HG02981 (cell line): ENCODE results near the gene ZNF487.

Source experiments
- ATAC-seq: cut with Tn5 transposase; IDR thresholded peaks from one replicate; pipeline ENCODE4 v1.9.1; 2021; ENCODE audit warnings: mild to moderate bottlenecking, moderate library complexity; ENCODE audit not compliant: unreplicated experiment

ZNF487 gene

GRCh38 chr10:43482319-43483078 lies 45.6 kb downstream of the ZNF487 start:
- ATAC-seq, result no peak

DNA sequence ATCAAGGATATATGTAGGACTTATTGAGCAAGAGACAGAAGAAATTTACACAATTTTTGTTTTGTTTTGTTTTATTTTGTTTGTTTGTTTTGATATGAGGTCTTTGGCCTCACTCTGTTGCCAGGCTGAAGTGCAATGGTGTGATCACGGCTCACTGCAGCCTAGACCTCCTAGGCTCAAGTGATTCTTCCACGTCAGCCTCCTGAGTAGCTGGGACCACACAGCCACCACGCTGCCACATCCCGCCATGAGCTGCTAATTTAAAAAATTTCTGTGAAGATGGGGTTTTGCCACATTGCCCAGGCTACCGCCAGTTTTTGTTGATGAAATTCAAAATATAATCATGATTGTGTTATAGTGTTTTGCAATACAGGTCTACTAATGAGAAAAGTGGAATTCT lies 54.9 kb downstream of the ZNF487 start:
- no peak for ATAC-seq

DNA sequence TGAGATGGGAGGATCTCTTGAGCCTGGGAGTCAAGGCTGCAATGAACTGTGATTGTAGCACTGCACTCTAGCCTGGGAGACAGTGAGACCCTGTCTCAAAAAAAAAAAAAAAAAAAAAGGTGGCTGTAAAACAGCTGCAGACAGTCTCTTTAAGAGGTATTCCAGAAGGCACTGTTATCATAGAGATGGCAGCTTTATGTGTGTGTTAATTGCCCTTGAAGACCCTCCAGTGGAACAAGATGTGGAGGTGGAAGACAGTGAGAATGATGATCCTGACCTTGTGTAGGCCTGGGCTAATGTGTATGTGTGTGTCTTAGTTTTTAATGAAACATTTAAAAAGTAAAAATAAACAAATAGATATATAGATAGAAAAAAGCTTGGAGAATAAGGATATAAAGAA lies 66.0 kb downstream of the ZNF487 start:
- ATAC-seq, result no peak

DNA sequence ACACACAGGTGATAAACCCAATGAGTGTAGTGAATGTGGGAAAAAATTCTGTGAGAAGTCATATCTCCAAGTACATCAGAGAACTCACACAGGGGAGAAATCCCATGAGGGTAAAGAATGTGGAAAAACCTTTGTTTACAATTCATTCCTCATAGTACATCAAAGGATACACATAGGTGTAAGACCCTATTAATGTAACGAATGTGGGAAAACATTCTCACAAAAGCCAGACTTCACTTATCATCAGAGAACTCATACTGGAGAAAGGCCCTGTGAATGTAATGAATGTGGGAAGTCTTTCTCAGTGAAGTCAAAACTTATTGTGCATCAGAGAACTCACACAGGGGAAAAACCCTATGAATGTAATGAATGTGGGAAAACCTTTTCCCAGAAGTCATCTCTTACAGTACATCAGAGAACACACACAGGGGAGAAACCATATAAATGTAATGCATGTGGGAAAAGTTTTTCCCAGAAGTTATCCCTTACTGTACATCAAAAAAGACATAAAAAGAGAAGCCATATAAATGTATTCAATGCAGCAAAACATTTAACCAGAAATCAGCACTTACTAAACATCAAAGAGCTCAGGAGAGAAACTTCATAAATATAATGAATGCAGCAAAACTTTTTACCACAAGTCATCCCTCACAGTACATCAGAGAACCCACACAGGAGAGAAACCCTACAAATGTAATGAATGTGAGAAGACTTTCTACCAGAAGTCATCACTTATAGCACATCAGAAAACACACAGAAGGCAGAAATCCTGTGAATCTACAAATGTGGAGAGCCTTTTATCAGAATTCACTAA lies 87.7 kb downstream of the ZNF487 start:
- no peak for ATAC-seq
